Breast epithelium (tissue), 4 donors: ENCODE results near the gene SLC25A44. TPM values are rescaled to one million over a fixed set of nuclear protein-coding genes. Genes with fewer than 3 reads are reported as not detected.

Experiments
- DNase-seq, 2 donors: peaks; one replicate each; pipeline ENCODE4 v3.0.0-alpha.2; 2019; ENCODE audit warnings: low spot score in 2 of 2
- H3K27ac ChIP-seq, 2 donors: fragments of 200-600 bp; sonication (generic) in 1 of 2; one replicate each; pipeline ENCODE4 v1.5.1; 2016 to 2019; ENCODE audit warnings: mild to moderate bottlenecking in 1 of 2
- H3K27me3 ChIP-seq, 2 donors: fragments of 200-600 bp; sonication (generic) in 1 of 2; one replicate each; pipeline versions ENCODE4 v1.5.1 to v1.6.0; 2017 to 2019; ENCODE audit warnings: control low read depth in 1 of 2, mild to moderate bottlenecking in 1 of 2
- H3K36me3 ChIP-seq: fragments of 200-600 bp; one replicate; pipeline ENCODE4 v1.5.1; 2019
- H3K4me1 ChIP-seq, 2 donors: fragments of 200-600 bp; sonication (generic); one replicate each; pipeline ENCODE4 v1.5.1; 2016 to 2019; ENCODE audit warnings: control low read depth in 1 of 2
- H3K4me3 ChIP-seq, 3 donors: fragments of 200-600 bp; sonication (generic); 1 replicate in 2 of 3; 2 replicates in 1 of 3; pipeline ENCODE4 v1.5.1; 2016 to 2019; ENCODE audit warnings: mild to moderate bottlenecking in 3 of 3, moderate library complexity in 2 of 3
- H3K9me3 ChIP-seq, 2 donors: fragments of 200-600 bp; sonication (generic) in 1 of 2; one replicate each; pipeline ENCODE4 v1.5.1; 2016 to 2019; ENCODE audit warnings: control low read depth in 1 of 2
- POLR2A ChIP-seq: fragments of 450-650 bp; IDR thresholded peaks from one replicate; pipeline ENCODE4 v1.6.1; 2016; ENCODE audit warnings: antibody characterized with exemption, mild to moderate bottlenecking, moderate library complexity
- POLR2AphosphoS5 ChIP-seq, 3 donors: sonication (generic); formaldehyde crosslinking; IDR thresholded peaks; one replicate each; pipeline ENCODE4 v1.6.1; 2017; ENCODE audit warnings: antibody characterized with exemption in 3 of 3
- intact Hi-C: fragments of 100-400 bp; cut with DNase I; formaldehyde crosslinking; loops from one replicate; pipeline ENCODE4 v1.15.1; 2023; ENCODE audit warnings: low total_unique reads
- total RNA-seq, 3 donors: library from RNA; depleted of rRNA; stranded (reverse); fragments of >200 nt; gene quantifications; one replicate each; pipeline ENCODE4 v1.1.0, GENCODE V29; 2016
- TF ChIP-seq, protein P1 (sequence below), 3 donors: fragments of 450-650 bp; IDR thresholded peaks; one replicate each; pipeline ENCODE4 v1.5.1; 2016 to 2017; ENCODE audit warnings: antibody characterized with exemption in 3 of 3, mild to moderate bottlenecking in 3 of 3, moderate library complexity in 3 of 3

SLC25A44 gene
- total RNA-seq, 3 donors from 2014 or later: 10.7 to 23.7 (median 13.8) TPM

DNA sequence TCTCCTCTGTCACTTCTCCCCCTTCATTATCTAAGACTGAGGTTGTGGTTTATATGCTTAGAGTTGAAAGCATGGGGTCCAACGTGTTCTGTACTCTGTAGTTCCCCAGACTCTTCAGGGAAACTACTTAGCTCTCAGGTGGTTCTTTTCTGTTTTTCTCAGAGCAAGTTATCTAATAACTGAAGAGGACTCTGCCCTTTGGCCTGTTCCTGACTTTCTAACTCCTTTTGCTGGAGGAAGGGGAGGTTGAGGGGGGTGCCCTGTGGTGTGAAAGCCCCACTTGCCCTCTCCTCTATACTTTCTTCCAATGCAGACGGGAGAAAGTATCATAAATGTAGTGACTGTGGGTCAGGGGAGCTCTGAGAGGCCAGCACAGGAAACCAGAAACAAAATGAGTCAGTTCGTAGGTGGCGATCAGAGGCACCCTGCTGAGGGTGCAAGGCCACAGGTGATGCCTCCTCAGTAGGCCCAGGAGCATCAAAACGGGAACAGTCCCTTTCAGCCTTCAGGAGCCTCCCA is 5.0 kb downstream of the SLC25A44 start:
- Histone ChIP-seq H3K27me3 (no peaks in the 10 kb centered on the region), H3K4me3 (no peak overlapping the region), H3K9me3 (no peaks in the 10 kb centered on the region), H3K4me1 (no peaks in the 10 kb centered on the region), H3K27ac (no peak overlapping the region), H3K36me3 (no peaks in the 10 kb centered on the region)
- TF ChIP-seq, protein P1, sequence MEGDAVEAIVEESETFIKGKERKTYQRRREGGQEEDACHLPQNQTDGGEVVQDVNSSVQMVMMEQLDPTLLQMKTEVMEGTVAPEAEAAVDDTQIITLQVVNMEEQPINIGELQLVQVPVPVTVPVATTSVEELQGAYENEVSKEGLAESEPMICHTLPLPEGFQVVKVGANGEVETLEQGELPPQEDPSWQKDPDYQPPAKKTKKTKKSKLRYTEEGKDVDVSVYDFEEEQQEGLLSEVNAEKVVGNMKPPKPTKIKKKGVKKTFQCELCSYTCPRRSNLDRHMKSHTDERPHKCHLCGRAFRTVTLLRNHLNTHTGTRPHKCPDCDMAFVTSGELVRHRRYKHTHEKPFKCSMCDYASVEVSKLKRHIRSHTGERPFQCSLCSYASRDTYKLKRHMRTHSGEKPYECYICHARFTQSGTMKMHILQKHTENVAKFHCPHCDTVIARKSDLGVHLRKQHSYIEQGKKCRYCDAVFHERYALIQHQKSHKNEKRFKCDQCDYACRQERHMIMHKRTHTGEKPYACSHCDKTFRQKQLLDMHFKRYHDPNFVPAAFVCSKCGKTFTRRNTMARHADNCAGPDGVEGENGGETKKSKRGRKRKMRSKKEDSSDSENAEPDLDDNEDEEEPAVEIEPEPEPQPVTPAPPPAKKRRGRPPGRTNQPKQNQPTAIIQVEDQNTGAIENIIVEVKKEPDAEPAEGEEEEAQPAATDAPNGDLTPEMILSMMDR (IDR thresholded peaks at IDR 0.05): no peak
- TF ChIP-seq POLR2AphosphoS5 (IDR thresholded peaks at IDR 0.05) (no peak), POLR2A (no peak)
- intact Hi-C loops: no loop called here
- no peak for DNase-seq

GRCh38 chr1:156200044-156200443 is 6.1 kb downstream of the SLC25A44 start:
- TF ChIP-seq, protein P1 (IDR thresholded peaks at IDR 0.05): no peak
- TF ChIP-seq POLR2A (no peak), POLR2AphosphoS5 (IDR thresholded peaks at IDR 0.05) (no peak)
- DNase-seq: no peak
- Histone ChIP-seq H3K9me3 (no peaks in the 10 kb centered on the region), H3K4me1 (no peaks in the 10 kb centered on the region), H3K4me3 (no peak overlapping the region), H3K27ac (no peak overlapping the region), H3K27me3 (no peaks in the 10 kb centered on the region), H3K36me3 (no peaks in the 10 kb centered on the region)
- intact Hi-C loops: no loop called here

GRCh38 chr1:156203331-156203730 is 9.4 kb downstream of the SLC25A44 start:
- Histone ChIP-seq H3K27me3 (no peaks in the 10 kb centered on the region), H3K36me3 (no peaks in the 10 kb centered on the region), H3K4me3 (no peak overlapping the region), H3K9me3 (no peaks in the 10 kb centered on the region), H3K27ac (no peak overlapping the region), H3K4me1 (no peaks in the 10 kb centered on the region)
- intact Hi-C loops: no loop called here
- TF ChIP-seq POLR2AphosphoS5 (IDR thresholded peaks at IDR 0.05) (no peak), POLR2A (no peak)
- TF ChIP-seq, protein P1 (IDR thresholded peaks at IDR 0.05): no peak
- no peak for DNase-seq

DNA sequence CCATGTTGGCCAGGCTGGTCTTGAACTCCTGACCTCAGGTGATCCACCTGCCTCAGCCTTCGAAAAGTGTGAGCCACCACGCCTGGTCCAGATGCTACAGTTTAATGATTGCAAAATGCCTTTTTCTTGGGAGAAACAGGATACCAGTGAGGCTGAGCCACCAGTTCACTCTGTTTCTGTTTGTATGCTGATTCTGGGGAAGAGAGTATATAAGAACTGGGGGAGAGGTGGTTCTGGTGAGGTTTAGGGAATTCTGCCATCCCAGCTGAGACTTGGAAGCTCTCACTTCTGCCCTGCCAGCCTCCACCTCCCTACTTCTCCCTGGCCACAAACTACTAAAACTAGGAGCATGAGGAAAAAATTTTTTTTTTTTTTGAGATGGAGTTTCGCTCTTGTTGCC is 10.8 kb downstream of the SLC25A44 start:
- H3K4me1 ChIP-seq: no peaks in the 10 kb centered on the region
- H3K9me3 ChIP-seq: no peaks in the 10 kb centered on the region
- intact Hi-C loops: no loop called here
- H3K27me3 ChIP-seq: no peaks in the 10 kb centered on the region
- no peak overlapping the region for H3K27ac ChIP-seq
- DNase-seq: no peak
- no peak overlapping the region for H3K4me3 ChIP-seq
- H3K36me3 ChIP-seq: no peaks in the 10 kb centered on the region
- TF ChIP-seq POLR2AphosphoS5 (IDR thresholded peaks at IDR 0.05) (no peak), POLR2A (no peak)
- TF ChIP-seq, protein P1 (IDR thresholded peaks at IDR 0.05): no peak

GRCh38 chr1:156211243-156211642 is 17.3 kb downstream of the SLC25A44 start:
- Histone ChIP-seq H3K9me3 (no peaks in the 10 kb centered on the region), H3K36me3 (no peaks in the 10 kb centered on the region), H3K27ac (no peak overlapping the region), H3K27me3 (no peaks in the 10 kb centered on the region), H3K4me1 (peaks cover 0 to 9% of the 10 kb centered on the region in 2 donors), H3K4me3 (no peak overlapping the region)
- intact Hi-C loops: no loop called here
- TF ChIP-seq POLR2AphosphoS5 (IDR thresholded peaks at IDR 0.05): no peak
- TF ChIP-seq POLR2A: no peak
- TF ChIP-seq, protein P1 (IDR thresholded peaks at IDR 0.05): no peak
- no peak for DNase-seq
